Neural cell (in vitro differentiated cells): ENCODE results near the gene PIP4K2A. TPM values are rescaled to one million over a fixed set of nuclear protein-coding genes. Genes with fewer than 3 reads are reported as not detected.

Experiments used
- H2AFZ ChIP-seq: fragments of 200-600, 300-800 bp; sonication (generic), shearing (Covaris generic); 2 replicates; pipeline ENCODE4 v1.6.0; 2014; ENCODE audit warnings: low read depth, mild to moderate bottlenecking, antibody characterized with exemption, low read length, moderate library complexity
- H3F3A ChIP-seq: fragments of 200-600 bp; shearing (Covaris generic); 2 replicates; pipeline ENCODE4 v1.6.1; 2016; ENCODE audit warnings: mild to moderate bottlenecking, moderate library complexity, mixed read lengths, antibody characterized with exemption, low read length; ENCODE audit not compliant: insufficient read depth, poor library complexity, severe bottlenecking
- H3K27ac ChIP-seq: fragments of 200-600, 300-800 bp; sonication (generic), shearing (Covaris generic); 2 replicates; pipeline ENCODE4 v1.5.1; 2014; ENCODE audit warnings: mild to moderate bottlenecking, low read length, moderate library complexity
- H3K27me3 ChIP-seq: fragments of 300-800, 200-600 bp; sonication (generic), shearing (Covaris generic); 2 replicates; pipeline ENCODE4 v1.6.0; 2014; ENCODE audit warnings: mild to moderate bottlenecking, low read depth, low read length, moderate library complexity; ENCODE audit not compliant: insufficient read depth
- H3K36me3 ChIP-seq: fragments of 300-800, 200-600 bp; sonication (generic), shearing (Covaris generic); 2 replicates; pipeline ENCODE4 v1.5.1; 2014; ENCODE audit warnings: mild to moderate bottlenecking, antibody characterized with exemption, low read length, moderate library complexity; ENCODE audit not compliant: insufficient read depth
- H3K4me2 ChIP-seq: fragments of 300-800, 200-600 bp; sonication (generic), shearing (Covaris generic); 2 replicates; pipeline ENCODE4 v1.6.0; 2014; ENCODE audit warnings: mild to moderate bottlenecking, low read length
- H3K4me3 ChIP-seq: fragments of 300-800, 200-600 bp; sonication (generic), shearing (Covaris generic); 2 replicates; pipeline ENCODE4 v1.5.1; 2014; ENCODE audit warnings: mild to moderate bottlenecking, low read length, moderate library complexity
- H3K79me2 ChIP-seq: fragments of 200-600 bp; shearing (Covaris generic); replicated peaks from 2 replicates; pipeline ENCODE4 v1.6.0; 2014; ENCODE audit warnings: mild to moderate bottlenecking, low read length, moderate library complexity; ENCODE audit not compliant: insufficient read depth
- H3K9ac ChIP-seq: fragments of 300-800, 200-600 bp; sonication (generic), shearing (Covaris generic); 2 replicates; pipeline ENCODE4 v1.6.1; 2016; ENCODE audit warnings: mild to moderate bottlenecking, low read length, mixed read lengths
- H3K9me2 ChIP-seq: fragments of 200-600 bp; shearing (Covaris generic); 2 replicates; pipeline ENCODE4 v1.6.1; 2016; ENCODE audit warnings: mild to moderate bottlenecking, low read length, mixed read lengths; ENCODE audit not compliant: insufficient read depth
- H3K9me3 ChIP-seq: fragments of 200-600, 300-800 bp; sonication (generic), shearing (Covaris generic); 2 replicates; pipeline ENCODE4 v1.6.1; 2016; ENCODE audit warnings: mild to moderate bottlenecking, mixed run types, low read length, moderate library complexity, mixed read lengths
- H4K20me1 ChIP-seq: fragments of 200-600 bp; shearing (Covaris generic); 2 replicates; pipeline ENCODE4 v1.6.1; 2016; ENCODE audit warnings: mild to moderate bottlenecking, mixed run types; ENCODE audit not compliant: insufficient read depth
- CTCF ChIP-seq: fragments of 450-650 bp; IDR thresholded peaks from 2 replicates; pipeline ENCODE4 v1.5.1; 2014; ENCODE audit warnings: antibody characterized with exemption, mild to moderate bottlenecking, moderate library complexity; ENCODE audit not compliant: poor library complexity, severe bottlenecking
- EP300 ChIP-seq: fragments of 450-650 bp; conservative IDR thresholded peaks from 2 replicates; pipeline ENCODE4 v1.6.1; 2014; ENCODE audit warnings: antibody characterized with exemption, mild to moderate bottlenecking, moderate library complexity; ENCODE audit not compliant: poor library complexity, severe bottlenecking
- EZH2 ChIP-seq: fragments of 200-600, 300-800 bp; shearing (Covaris generic), sonication (generic); IDR thresholded peaks from 2 replicates; pipeline ENCODE4 v1.6.1; 2014; ENCODE audit warnings: antibody characterized with exemption, low read length, borderline replicate concordance, mild to moderate bottlenecking; ENCODE audit not compliant: insufficient read depth, poor library complexity, severe bottlenecking
- MXI1 ChIP-seq: fragments of 450-650 bp; conservative IDR thresholded peaks from 2 replicates; pipeline ENCODE4 v1.6.1; 2014; ENCODE audit warnings: antibody characterized with exemption, mild to moderate bottlenecking; ENCODE audit not compliant: poor library complexity, severe bottlenecking
- POLR2AphosphoS5 ChIP-seq: IDR thresholded peaks from 2 replicates; pipeline ENCODE4 v1.6.1; 2012
- RAD21 ChIP-seq: fragments of 450-650 bp; conservative IDR thresholded peaks from 2 replicates; pipeline ENCODE4 v1.6.1; 2014; ENCODE audit warnings: antibody characterized with exemption, mild to moderate bottlenecking, moderate library complexity
- REST ChIP-seq: IDR thresholded peaks from 2 replicates; pipeline ENCODE4 v1.6.1; 2012; ENCODE audit warnings: borderline replicate concordance
- SMC3 ChIP-seq: fragments of 450-650 bp; conservative IDR thresholded peaks from 2 replicates; pipeline ENCODE4 v1.6.1; 2014; ENCODE audit warnings: antibody characterized with exemption, mild to moderate bottlenecking, moderate library complexity; ENCODE audit not compliant: poor library complexity
- TAF1 ChIP-seq: IDR thresholded peaks from 2 replicates; pipeline ENCODE4 v1.6.1; 2012; ENCODE audit warnings: low read depth
- polyA plus RNA-seq: library from polyadenylated mRNA; depleted of rRNA; stranded (reverse); fragments of >200 nt; gene quantifications from 2 replicates; pipeline ENCODE4 v1.2.3, GENCODE V29; 2014

PIP4K2A gene
- polyA plus RNA-seq, 1 donor from 2014 or later = 12.6 TPM

- H3K27me3 ChIP-seq = no peaks in the 10 kb centered on the region
- no peak overlapping the region for H3K9ac ChIP-seq
- no peaks in the 10 kb centered on the region for H3F3A ChIP-seq
- H4K20me1 ChIP-seq = no peaks in the 10 kb centered on the region
- H3K9me2 ChIP-seq = no peaks in the 10 kb centered on the region
- H3K79me2 ChIP-seq = peaks cover 4% of the 10 kb centered on the region
- no peak overlapping the region for H2AFZ ChIP-seq
- no peak for TF ChIP-seq TAF1
- no peak for TF ChIP-seq RAD21
- TF ChIP-seq EZH2 = no peak
- no peak for TF ChIP-seq EP300
- TF ChIP-seq SMC3 = no peak
- TF ChIP-seq REST = no peak
- TF ChIP-seq MXI1 = no peak
- TF ChIP-seq CTCF = no peak
- no peak for TF ChIP-seq POLR2AphosphoS5
- no peak overlapping the region for H3K27ac ChIP-seq
- H3K36me3 ChIP-seq = no peaks in the 10 kb centered on the region
- H3K9me3 ChIP-seq = no peaks in the 10 kb centered on the region
- no peak overlapping the region for H3K4me3 ChIP-seq
- H3K4me2 ChIP-seq = no peak overlapping the region
These were observed 2.6 kb upstream of the PIP4K2A start for GRCh38 chr10:22716943-22717342.

- H3K9ac ChIP-seq = no peak overlapping the region
- TF ChIP-seq EP300 (no peak), REST (no peak), TAF1 (no peak), MXI1 (no peak), CTCF (no peak), POLR2AphosphoS5 (no peak), SMC3 (no peak)
- H3F3A ChIP-seq = no peaks in the 10 kb centered on the region
- H3K4me3 ChIP-seq = peak overlapping the region; percentile 63
- no peak overlapping the region for H3K27ac ChIP-seq
- no peak overlapping the region for H2AFZ ChIP-seq
- no peak overlapping the region for H3K4me2 ChIP-seq
- no peaks in the 10 kb centered on the region for H3K36me3 ChIP-seq
- no peaks in the 10 kb centered on the region for H3K9me2 ChIP-seq
- H4K20me1 ChIP-seq = no peaks in the 10 kb centered on the region
- no peaks in the 10 kb centered on the region for H3K9me3 ChIP-seq
- H3K27me3 ChIP-seq = no peaks in the 10 kb centered on the region
- H3K79me2 ChIP-seq = peaks cover 20% of the 10 kb centered on the region
These were observed 880 bp upstream of the PIP4K2A start for GRCh38 chr10:22715290-22715625.
